WTC11 (cell line): ENCODE measurements around the gene SLC29A3. TPM values are rescaled to one million over a fixed set of nuclear protein-coding genes. Genes with fewer than 3 reads are reported as not detected.

ENCODE experiments used
- ATAC-seq: fragments of 200-7000 bp; cut with Tn5 transposase; 2 replicates; pipeline ENCODE4 v1.10.0; 2021; ENCODE audit warnings: mild to moderate bottlenecking, moderate library complexity
- CTCF ChIA-PET: fragments of 300-600 bp; sonication (Branson Sonifier 250); formaldehyde crosslinking; loops from one replicate; lab custom pipeline; 2021; ENCODE audit warnings: antibody characterized with exemption; lab: Charles Lee
- POLR2A ChIA-PET: fragments of 350-600 bp; sonication (Branson Sonifier 250); formaldehyde crosslinking; loops from one replicate; lab custom pipeline; 2021; ENCODE audit warnings: antibody characterized with exemption; lab: Charles Lee
- DNase-seq: peaks from one replicate; pipeline ENCODE4 v3.0.0; 2021; ENCODE audit warnings: low spot score
- H3K27ac Mint-ChIP-seq: 2 replicates; pipeline ENCODE4 v1.8.0; 2021; ENCODE audit warnings: mixed read lengths
- H3K27me3 Mint-ChIP-seq: 2 replicates; pipeline ENCODE4 v1.8.0; 2021; ENCODE audit warnings: low read depth, mild to moderate bottlenecking, moderate library complexity, mixed read lengths
- H3K36me3 Mint-ChIP-seq: 2 replicates; pipeline ENCODE4 v1.8.0; 2021; ENCODE audit warnings: mixed read lengths
- H3K4me1 Mint-ChIP-seq: 2 replicates; pipeline ENCODE4 v1.8.0; 2022; ENCODE audit warnings: mixed read lengths
- H3K4me3 Mint-ChIP-seq: 2 replicates; pipeline ENCODE4 v1.8.0; 2021; ENCODE audit warnings: mild to moderate bottlenecking, moderate library complexity, mixed read lengths
- H3K9me3 Mint-ChIP-seq: 2 replicates; pipeline ENCODE4 v1.8.0; 2021; ENCODE audit warnings: mixed read lengths
- ATF2 ChIP-seq: sonication (generic); formaldehyde crosslinking; IDR thresholded peaks from 2 replicates; pipeline ENCODE4 v1.8.1; 2022; ENCODE audit warnings: low read depth, missing genetic modification reagents, borderline replicate concordance
- CBFB ChIP-seq: sonication (generic); formaldehyde crosslinking; IDR thresholded peaks from 2 replicates; pipeline ENCODE4 v1.8.1; 2022; ENCODE audit warnings: mild to moderate bottlenecking, low read depth, missing genetic modification reagents
- FOXJ3 ChIP-seq: sonication (generic); formaldehyde crosslinking; IDR thresholded peaks from 2 replicates; pipeline ENCODE4 v1.9.0; 2021; ENCODE audit warnings: missing genetic modification reagents, mild to moderate bottlenecking, borderline replicate concordance
- FOXP4 ChIP-seq: sonication (generic); formaldehyde crosslinking; IDR thresholded peaks from 2 replicates; pipeline ENCODE4 v1.8.0; 2022; ENCODE audit warnings: mild to moderate bottlenecking, missing genetic modification reagents
- GABPB1 ChIP-seq: sonication (generic); formaldehyde crosslinking; IDR thresholded peaks from 2 replicates; pipeline ENCODE4 v1.8.1; 2023; ENCODE audit warnings: mild to moderate bottlenecking, missing genetic modification reagents
- HMGA2 ChIP-seq: fragments of 250-450 bp; sonication (Bioruptor Pico); IDR thresholded peaks from 2 replicates; pipeline ENCODE4 v1.4.0; 2021; ENCODE audit warnings: mild to moderate bottlenecking, moderate library complexity
- IRF2 ChIP-seq: sonication (generic); formaldehyde crosslinking; IDR thresholded peaks from 2 replicates; pipeline ENCODE4 v1.8.0; 2022; ENCODE audit warnings: low read depth, missing genetic modification reagents, borderline replicate concordance
- KAT7 ChIP-seq: sonication (generic); formaldehyde crosslinking; IDR thresholded peaks from 2 replicates; pipeline ENCODE4 v1.8.1; 2023; ENCODE audit warnings: missing genetic modification reagents, mild to moderate bottlenecking, borderline replicate concordance
- MAX ChIP-seq: sonication (generic); formaldehyde crosslinking; IDR thresholded peaks from 2 replicates; pipeline ENCODE4 v1.8.0; 2022; ENCODE audit warnings: mild to moderate bottlenecking, missing genetic modification reagents
- MXD4 ChIP-seq: fragments of 250-450 bp; sonication (Bioruptor Pico); IDR thresholded peaks from 2 replicates; pipeline ENCODE4 v1.8.0; 2021; ENCODE audit warnings: mild to moderate bottlenecking, moderate library complexity, borderline replicate concordance
- NFYB ChIP-seq: sonication (generic); formaldehyde crosslinking; conservative IDR thresholded peaks from 2 replicates; pipeline ENCODE4 v1.8.0; 2022; ENCODE audit warnings: low read depth, missing genetic modification reagents
- OVOL2 ChIP-seq: fragments of 250-450 bp; sonication (Bioruptor Pico); IDR thresholded peaks from 2 replicates; pipeline ENCODE4 v1.9.0; 2021; ENCODE audit warnings: mild to moderate bottlenecking, borderline replicate concordance
- RELA ChIP-seq: sonication (generic); formaldehyde crosslinking; IDR thresholded peaks from 2 replicates; pipeline ENCODE4 v1.8.1; 2022; ENCODE audit warnings: missing genetic modification reagents, mild to moderate bottlenecking, borderline replicate concordance
- TP53 ChIP-seq: sonication (generic); formaldehyde crosslinking; IDR thresholded peaks from 2 replicates; pipeline ENCODE4 v1.8.1; 2023; ENCODE audit warnings: mild to moderate bottlenecking, missing genetic modification reagents
- ZMAT4 ChIP-seq: fragments of 250-450 bp; sonication (Bioruptor Pico); IDR thresholded peaks from 2 replicates; pipeline ENCODE4 v1.9.0; 2021; ENCODE audit warnings: mild to moderate bottlenecking
- ZNF121 ChIP-seq: sonication (generic); formaldehyde crosslinking; IDR thresholded peaks from 2 replicates; pipeline ENCODE4 v1.8.0; 2023; ENCODE audit warnings: missing genetic modification reagents
- total RNA-seq: library from RNA; stranded (reverse); gene quantifications from 3 replicates; pipeline ENCODE4 v1.2.3, GENCODE V29; 2021

Gene SLC29A3
- total RNA-seq, 1 experiment from 2014 or later, result 9.2 TPM

- Mint-ChIP-seq H3K9me3 (no peaks in the 10 kb centered on the region), H3K36me3 (no peaks in the 10 kb centered on the region; the same call in none of the 2 replicates), H3K4me3 (no peak overlapping the region), H3K27me3 (no peaks in the 10 kb centered on the region), H3K4me1 (peaks cover 69% of the 10 kb centered on the region), H3K27ac (peak overlapping the region; percentile 55; the same call in 1 of the 2 replicates)
- ChIA-PET POLR2A (no interaction called here), CTCF (interaction anchor here (0.5 to 7.8 kb wide), 6 partner anchors 9 to 242 kb away, joined by 3 to 54 read pairs (median 3); partner anchors contain the start of gene SLC29A3)
- ATAC-seq (no peak), DNase-seq (no peak)
- no peak for TF ChIP-seq RELA (CRISPR knock-in tag)
- peak; percentile 70 for TF ChIP-seq GABPB1 (CRISPR knock-in tag)
These were observed 20.9 kb downstream of the SLC29A3 start for GRCh38 chr10:71339796-71340589.

- ChIA-PET CTCF (interaction anchor here (1.6 to 7.8 kb wide), 4 partner anchors 8 to 278 kb away, joined by 3 to 54 read pairs (median 6); partner anchors contain the start of gene SLC29A3), POLR2A (interaction anchor here (1.0 kb wide), 1 partner anchor 144 kb away, joined by 3 read pairs; no protein-coding TSS in a partner anchor)
- Mint-ChIP-seq H3K9me3 (no peaks in the 10 kb centered on the region), H3K27me3 (no peaks in the 10 kb centered on the region), H3K4me1 (peaks cover 68% of the 10 kb centered on the region)
- DNase-seq, result no peak
- TF ChIP-seq ZNF121 (CRISPR knock-in tag) (0 out of 2 replicates have a peak, but pooled peaks have one; percentile 47), KAT7 (no peak)
- TF ChIP-seq, all 79 proteins: peak for 1
- ATAC-seq, result no peak
- H3K36me3 Mint-ChIP-seq, result no peaks in the 10 kb centered on the region; the same call in none of the 2 replicates
- H3K4me3 Mint-ChIP-seq, result no peak overlapping the region
- H3K27ac Mint-ChIP-seq, result peak overlapping the region; percentile 93
These were observed 23.7 kb downstream of the SLC29A3 start for GRCh38 chr10:71342573-71343391.

GRCh38 chr10:71343392-71343773, 24.3 kb downstream of the SLC29A3 start:
- ATAC-seq, result no peak
- Mint-ChIP-seq H3K27me3 (no peaks in the 10 kb centered on the region), H3K36me3 (no peaks in the 10 kb centered on the region; the same call in none of the 2 replicates), H3K27ac (peak overlapping the region; percentile 89; the same call in 1 of the 2 replicates), H3K9me3 (no peaks in the 10 kb centered on the region), H3K4me1 (peaks cover 68% of the 10 kb centered on the region), H3K4me3 (no peak overlapping the region)
- POLR2A ChIA-PET, result interaction anchor here (1.6 kb wide), 1 partner anchor 8 kb away, joined by 7 read pairs; no protein-coding TSS in a partner anchor
- CTCF ChIA-PET, result interaction anchor here (0.5 to 7.8 kb wide), 9 partner anchors 8 to 364 kb away, joined by 3 to 54 read pairs (median 6); partner anchors contain the start of gene SLC29A3
- no peak for DNase-seq
- TF ChIP-seq ATF2 (CRISPR knock-in tag) (no peak), IRF2 (CRISPR knock-in tag) (no peak), MAX (no peak), CBFB (CRISPR knock-in tag) (no peak), HMGA2 (CRISPR knock-in tag) (no peak), ZMAT4 (CRISPR knock-in tag) (no peak), MXD4 (no peak), OVOL2 (CRISPR knock-in tag) (no peak), FOXP4 (CRISPR knock-in tag) (no peak), NFYB (CRISPR knock-in tag) (no peak), TP53 (CRISPR knock-in tag) (no peak), FOXJ3 (CRISPR knock-in tag) (no peak)
